Epithelial cell of esophagus (primary cell): Measurements from ENCODE around the gene CFAP20DC.
"Not testable (repeated sequence)": the region's sequence is repeated elsewhere in the genome, so short reads cannot be mapped to it uniquely, and the experiment has no call there.

Experiments used
- DNase-seq: peaks from one replicate; pipeline ENCODE4 v3.0.0; 2010; ENCODE audit warnings: low read depth
- H3K4me3 ChIP-seq: 2 replicates; pipeline ENCODE4 v1.5.1; 2011; ENCODE audit warnings: mild to moderate bottlenecking, low read length, control low read depth
- TF ChIP-seq, protein P1 (sequence below): IDR thresholded peaks from 2 replicates; pipeline ENCODE4 v1.5.1; 2011; ENCODE audit warnings: low read depth, mild to moderate bottlenecking, low read length, control low read depth, inconsistent platforms; ENCODE audit not compliant: insufficient read depth; ENCODE audit errors: missing control alignments

The CFAP20DC gene

DNA sequence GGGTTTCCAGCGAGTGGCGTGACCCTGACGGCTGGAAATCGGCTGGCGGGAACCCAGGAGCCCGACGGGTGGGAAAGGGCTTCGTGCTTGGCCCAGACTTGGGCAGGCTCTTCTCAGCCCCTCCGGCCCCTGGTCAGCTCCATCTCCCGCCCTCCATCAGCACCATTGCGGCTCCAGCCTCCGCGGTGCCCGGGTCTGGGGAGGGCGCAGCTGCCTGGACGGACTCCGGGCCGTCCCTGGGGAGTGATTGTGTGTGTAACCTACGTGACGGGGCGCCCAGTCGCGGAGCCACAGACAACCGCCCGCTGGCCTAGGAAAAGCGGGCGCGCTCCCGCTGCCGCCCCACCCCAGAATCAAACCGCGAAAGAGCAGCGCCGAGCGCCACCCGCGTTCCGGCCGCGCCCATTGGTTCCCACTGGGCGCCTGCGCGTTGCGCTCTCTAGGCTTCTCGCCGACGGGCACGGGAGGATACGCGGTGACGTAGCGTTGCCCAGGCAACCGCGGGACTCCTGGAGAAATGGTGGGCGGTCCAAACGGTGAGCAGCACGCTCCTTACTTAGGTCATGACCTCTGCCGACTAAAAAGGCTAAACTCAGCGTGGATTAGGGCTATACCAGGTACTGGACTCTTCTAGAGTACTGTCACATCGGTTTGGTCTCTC, at the start of gene CFAP20DC:
Gene CFAP20DC (minus strand): TSS at position 355 of the 661 bp plus-strand sequence. CDS start 394 bp downstream, outside the sequence.
- TF ChIP-seq, protein P1, sequence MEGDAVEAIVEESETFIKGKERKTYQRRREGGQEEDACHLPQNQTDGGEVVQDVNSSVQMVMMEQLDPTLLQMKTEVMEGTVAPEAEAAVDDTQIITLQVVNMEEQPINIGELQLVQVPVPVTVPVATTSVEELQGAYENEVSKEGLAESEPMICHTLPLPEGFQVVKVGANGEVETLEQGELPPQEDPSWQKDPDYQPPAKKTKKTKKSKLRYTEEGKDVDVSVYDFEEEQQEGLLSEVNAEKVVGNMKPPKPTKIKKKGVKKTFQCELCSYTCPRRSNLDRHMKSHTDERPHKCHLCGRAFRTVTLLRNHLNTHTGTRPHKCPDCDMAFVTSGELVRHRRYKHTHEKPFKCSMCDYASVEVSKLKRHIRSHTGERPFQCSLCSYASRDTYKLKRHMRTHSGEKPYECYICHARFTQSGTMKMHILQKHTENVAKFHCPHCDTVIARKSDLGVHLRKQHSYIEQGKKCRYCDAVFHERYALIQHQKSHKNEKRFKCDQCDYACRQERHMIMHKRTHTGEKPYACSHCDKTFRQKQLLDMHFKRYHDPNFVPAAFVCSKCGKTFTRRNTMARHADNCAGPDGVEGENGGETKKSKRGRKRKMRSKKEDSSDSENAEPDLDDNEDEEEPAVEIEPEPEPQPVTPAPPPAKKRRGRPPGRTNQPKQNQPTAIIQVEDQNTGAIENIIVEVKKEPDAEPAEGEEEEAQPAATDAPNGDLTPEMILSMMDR: no peak

GRCh38 chr3:59098516-59098915, 48.7 kb upstream of the CFAP20DC start:
- not testable (repeated sequence) for H3K4me3 ChIP-seq
- DNase-seq: peak; percentile 49

More for the DNA sequence above, at the start of gene CFAP20DC:
- H3K4me3 ChIP-seq: peak within 1 kb of the TSS; percentile 62
- DNase-seq: peak; percentile 95

DNA sequence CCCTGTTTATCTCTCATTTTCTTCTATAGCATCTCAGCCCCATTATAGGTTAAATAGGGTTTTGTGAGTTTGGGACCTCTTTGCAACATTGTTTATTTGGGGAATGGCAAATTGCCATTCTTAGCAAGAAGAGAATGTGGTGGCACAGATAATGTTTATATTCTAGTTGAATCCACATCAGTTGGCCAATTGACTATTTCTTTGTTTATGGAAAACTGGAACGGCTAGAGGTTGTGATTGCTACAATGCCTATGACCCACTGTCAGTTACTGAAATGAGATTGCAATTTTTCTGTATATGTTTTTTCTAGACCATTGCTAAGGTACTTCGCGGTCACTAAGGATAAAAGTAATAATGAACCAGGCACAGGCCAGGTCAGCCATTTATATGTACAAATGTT, 44.6 kb upstream of the CFAP20DC start:
- TF ChIP-seq, protein P1: no peak

DNA sequence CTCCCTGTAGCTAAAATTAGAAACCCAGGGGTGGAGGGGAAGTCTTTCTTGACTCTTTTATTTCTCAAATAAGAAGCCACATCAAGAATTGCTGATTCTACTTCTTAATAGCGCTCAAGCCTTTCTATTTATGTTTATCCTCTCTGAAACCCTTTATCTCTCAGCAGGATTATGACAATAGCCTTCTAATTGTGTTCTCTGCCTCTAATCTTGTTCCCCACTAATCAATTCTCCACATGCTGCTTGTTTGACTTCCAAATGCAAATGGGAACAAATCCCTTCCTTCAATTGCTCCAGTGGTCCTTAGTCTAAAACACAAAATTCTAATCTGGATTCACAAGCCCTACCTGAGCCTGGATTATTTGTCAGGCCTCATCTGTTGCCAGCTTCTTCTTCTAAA, 43.7 kb upstream of the CFAP20DC start:
- H3K4me3 ChIP-seq: no peak overlapping the region
- TF ChIP-seq, protein P1: no peak
- no peak for DNase-seq

More for the DNA sequence above, 44.6 kb upstream of the CFAP20DC start:
- no peak for DNase-seq
- H3K4me3 ChIP-seq: no peak overlapping the region

DNA sequence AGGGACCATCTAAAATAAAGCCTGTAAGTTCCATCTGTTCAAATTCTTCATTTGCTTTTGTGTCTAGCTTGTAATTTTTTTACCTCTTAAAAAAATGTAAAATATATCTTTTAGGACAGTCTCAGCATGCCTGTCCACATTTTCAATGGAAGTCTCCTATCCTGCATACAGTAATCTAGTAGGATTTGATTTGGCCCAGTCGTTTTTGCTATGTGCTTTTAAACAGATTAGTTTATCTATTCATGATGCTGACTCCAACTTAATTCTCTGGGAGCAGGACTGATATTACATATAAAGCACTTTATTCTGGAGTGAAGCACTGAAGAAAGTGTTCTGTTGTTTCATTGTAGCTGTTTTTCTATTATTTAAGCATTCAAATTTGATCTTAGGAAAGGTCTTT, 38.9 kb upstream of the CFAP20DC start:
- no peak overlapping the region for H3K4me3 ChIP-seq
- no peak for DNase-seq
- TF ChIP-seq, protein P1: no peak

DNA sequence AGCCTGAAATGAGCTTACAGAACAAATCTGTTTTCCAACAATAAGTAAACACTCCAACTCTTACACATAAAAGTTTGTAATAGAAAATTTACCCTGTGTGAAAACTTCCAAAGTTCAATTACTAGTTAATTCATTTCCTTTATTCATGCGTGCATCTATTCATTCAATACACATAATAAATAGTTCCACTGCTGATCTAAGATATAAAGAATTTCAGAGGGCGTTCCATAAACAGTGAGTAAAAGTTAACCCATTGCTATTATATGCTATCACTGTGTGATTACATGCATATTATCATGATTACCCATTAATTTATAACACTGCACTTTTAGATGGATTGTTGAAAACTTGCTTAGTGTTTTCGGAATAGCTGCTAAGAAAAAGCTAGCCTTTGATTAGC, 36.2 kb upstream of the CFAP20DC start:
- TF ChIP-seq, protein P1: no peak
- H3K4me3 ChIP-seq: no peak overlapping the region
- DNase-seq: no peak

DNA sequence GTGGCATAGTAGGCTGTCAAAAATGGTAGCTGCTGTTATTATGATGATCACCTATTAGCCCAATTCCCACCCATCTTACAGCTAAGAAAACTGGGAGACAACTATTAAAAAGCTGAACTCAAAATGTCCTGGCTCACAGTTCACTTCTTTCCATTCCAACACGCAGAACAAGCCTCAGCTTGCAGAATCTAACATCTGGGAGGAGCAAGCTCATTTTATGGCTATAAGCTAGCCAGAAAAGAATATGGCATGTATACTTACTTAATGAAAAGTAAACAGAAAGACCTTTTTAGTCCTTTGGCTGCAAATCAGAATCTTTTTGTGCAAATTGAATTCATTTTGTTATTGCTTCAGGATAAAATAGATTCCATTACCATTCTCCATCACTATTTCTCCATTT, 34.8 kb upstream of the CFAP20DC start:
- TF ChIP-seq, protein P1: no peak
- peak; percentile 68 for DNase-seq
- H3K4me3 ChIP-seq: no peak overlapping the region

DNA sequence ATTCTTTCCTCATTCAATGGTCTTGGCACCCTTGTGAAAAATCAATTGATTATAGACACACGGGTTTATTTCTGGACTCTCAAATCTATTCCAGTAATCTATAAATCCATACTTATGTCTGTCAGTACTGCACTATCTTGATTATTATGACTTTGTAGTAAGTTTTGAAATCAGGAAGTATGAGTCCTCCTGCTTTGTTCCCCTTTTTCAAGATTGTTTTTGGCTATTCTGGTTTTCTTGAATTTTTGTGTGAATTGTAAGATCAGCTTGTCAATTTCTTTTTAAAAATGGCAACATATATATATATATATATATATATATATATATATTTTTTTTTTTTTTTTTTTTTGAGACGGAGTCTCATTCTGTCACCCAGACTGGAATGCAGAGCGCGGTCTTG, 32.3 kb upstream of the CFAP20DC start:
- TF ChIP-seq, protein P1: no peak

More for the DNA sequence above, 32.3 kb upstream of the CFAP20DC start:
- DNase-seq: no peak
- H3K4me3 ChIP-seq: no peak overlapping the region
